Mucosa of descending colon (tissue), 3 donors: ENCODE measurements around the gene ARHGAP4. TPM values are rescaled to one million over a fixed set of nuclear protein-coding genes. Genes with fewer than 3 reads are reported as not detected.

Experiments
- ATAC-seq: fragments of 200-7000 bp; cut with Tn5 transposase; one replicate; pipeline ENCODE4 v1.9.1; 2020; ENCODE audit warnings: mild to moderate bottlenecking, moderate library complexity
- DNase-seq, 3 donors: peaks; one replicate each; pipeline ENCODE4 v3.0.0-alpha.2; 2020
- H3K36me3 ChIP-seq: fragments of 200-600 bp; one replicate; pipeline ENCODE4 v1.8.0; 2021; ENCODE audit warnings: low read depth, mild to moderate bottlenecking
- H3K4me1 ChIP-seq: fragments of 200-600 bp; one replicate; pipeline ENCODE4 v1.8.0; 2021; ENCODE audit warnings: low read depth, mild to moderate bottlenecking
- H3K4me3 ChIP-seq: fragments of 200-600 bp; one replicate; pipeline ENCODE4 v1.8.0; 2021; ENCODE audit warnings: mild to moderate bottlenecking
- H3K9me3 ChIP-seq: fragments of 200-600 bp; one replicate; pipeline ENCODE4 v1.8.0; 2021; ENCODE audit warnings: mild to moderate bottlenecking
- intact Hi-C, 2 donors: fragments of 100-400 bp; cut with DNase I in 1 of 2; cut with micrococcal nuclease in 1 of 2; formaldehyde crosslinking; loops; one replicate each; pipeline versions ENCODE4 v1.11.0 to v1.11.1; 2022; cut with DNase I, micrococcal nuclease
- total RNA-seq, 3 donors: library from RNA; stranded (reverse); fragmentation: NEBNext Ultra II Directional in 2 of 3; extraction: Animal tissue kit (Norgen Biotek cat#: 25700) in 2 of 3; gene quantifications; one replicate each; pipeline versions ENCODE4 v1.2.1 to v1.2.4, GENCODE V29; 2021 to 2023
- TF ChIP-seq, protein P1 (sequence below): fragments of 200-600 bp; IDR thresholded peaks from one replicate; pipeline ENCODE4 v1.8.0; 2022; ENCODE audit warnings: antibody characterized with exemption, mild to moderate bottlenecking
- donor health status: DM: no; HTN: no; CAD: no; lungs with moderate emphysema.
- donor health status: DM: no; HTN: no; CAD: no.
- donor health status: DM: no; HTN: yes; CAD: no.

ARHGAP4 gene
- total RNA-seq, 3 donors from 2014 or later, result 35.0 to 47.8 (median 36.7) TPM

GRCh38 chrX:153951683-153952372 is 25.8 kb upstream of the ARHGAP4 start:
- ATAC-seq (no peak), DNase-seq (no peak)
- Histone ChIP-seq H3K9me3 (no peaks in the 10 kb centered on the region), H3K4me1 (no peaks in the 10 kb centered on the region), H3K36me3 (no peaks in the 10 kb centered on the region), H3K4me3 (no peak overlapping the region)
- TF ChIP-seq, protein P1, sequence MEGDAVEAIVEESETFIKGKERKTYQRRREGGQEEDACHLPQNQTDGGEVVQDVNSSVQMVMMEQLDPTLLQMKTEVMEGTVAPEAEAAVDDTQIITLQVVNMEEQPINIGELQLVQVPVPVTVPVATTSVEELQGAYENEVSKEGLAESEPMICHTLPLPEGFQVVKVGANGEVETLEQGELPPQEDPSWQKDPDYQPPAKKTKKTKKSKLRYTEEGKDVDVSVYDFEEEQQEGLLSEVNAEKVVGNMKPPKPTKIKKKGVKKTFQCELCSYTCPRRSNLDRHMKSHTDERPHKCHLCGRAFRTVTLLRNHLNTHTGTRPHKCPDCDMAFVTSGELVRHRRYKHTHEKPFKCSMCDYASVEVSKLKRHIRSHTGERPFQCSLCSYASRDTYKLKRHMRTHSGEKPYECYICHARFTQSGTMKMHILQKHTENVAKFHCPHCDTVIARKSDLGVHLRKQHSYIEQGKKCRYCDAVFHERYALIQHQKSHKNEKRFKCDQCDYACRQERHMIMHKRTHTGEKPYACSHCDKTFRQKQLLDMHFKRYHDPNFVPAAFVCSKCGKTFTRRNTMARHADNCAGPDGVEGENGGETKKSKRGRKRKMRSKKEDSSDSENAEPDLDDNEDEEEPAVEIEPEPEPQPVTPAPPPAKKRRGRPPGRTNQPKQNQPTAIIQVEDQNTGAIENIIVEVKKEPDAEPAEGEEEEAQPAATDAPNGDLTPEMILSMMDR, result no peak
- intact Hi-C loops, result loop anchor here in 1 of 2 donors (10.0 kb wide), 1 partner anchor 187 kb away; the partner anchor contains the start of gene PLXNB3

- DNase-seq, result no peak
- H3K9me3 ChIP-seq, result no peaks in the 10 kb centered on the region
- no peaks in the 10 kb centered on the region for H3K36me3 ChIP-seq
- no peaks in the 10 kb centered on the region for H3K4me1 ChIP-seq
- ATAC-seq, result no peak
- TF ChIP-seq, protein P1, result no peak
- H3K4me3 ChIP-seq, result no peak overlapping the region
- intact Hi-C loops, result loop anchor here in 1 of 2 donors (10.0 kb wide), 1 partner anchor 185 kb away; the partner anchor contains the start of gene PLXNB3
Observed at GRCh38 chrX:153950127-153950526, 24.1 kb upstream of the ARHGAP4 start.

GRCh38 chrX:153948847-153949805 is 23.1 kb upstream of the ARHGAP4 start:
- Histone ChIP-seq H3K4me1 (no peaks in the 10 kb centered on the region), H3K4me3 (no peak overlapping the region), H3K9me3 (no peaks in the 10 kb centered on the region), H3K36me3 (no peaks in the 10 kb centered on the region)
- TF ChIP-seq, protein P1, result no peak
- no peak for ATAC-seq
- intact Hi-C loops, result no loop called here
- no peak for DNase-seq

DNA sequence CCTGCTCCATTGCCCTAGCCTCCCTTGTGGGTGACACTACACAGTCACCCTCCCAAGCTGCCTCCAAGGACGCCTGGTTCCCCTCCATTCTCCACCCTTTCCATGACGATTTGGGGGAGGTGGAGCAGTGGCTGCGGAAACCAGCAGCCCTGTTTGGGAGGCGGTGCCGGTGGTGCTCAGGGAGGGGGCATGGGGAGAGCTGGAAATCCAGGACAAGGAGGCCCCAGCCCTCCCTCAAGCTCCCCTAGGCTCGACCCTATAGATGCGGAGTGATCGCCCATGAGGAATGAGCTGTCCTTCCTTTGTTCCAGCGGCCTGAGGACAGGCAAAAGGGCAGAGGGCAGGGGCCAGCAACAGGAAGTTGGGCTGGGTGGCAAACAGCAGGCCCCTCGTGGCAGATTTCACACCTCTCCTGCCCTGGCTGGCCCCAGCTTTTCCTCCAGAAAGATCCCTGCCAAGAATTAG is 22.0 kb upstream of the ARHGAP4 start:
- H3K36me3 ChIP-seq, result no peaks in the 10 kb centered on the region
- TF ChIP-seq, protein P1, result no peak
- DNase-seq (no peak), ATAC-seq (no peak)
- intact Hi-C loops, result no loop called here
- H3K9me3 ChIP-seq, result no peaks in the 10 kb centered on the region
- no peaks in the 10 kb centered on the region for H3K4me1 ChIP-seq
- no peak overlapping the region for H3K4me3 ChIP-seq

- H3K36me3 ChIP-seq, result no peaks in the 10 kb centered on the region
- intact Hi-C loops, result no loop called here
- DNase-seq (peak; percentile 75 to 83 (median 83)), ATAC-seq (peak; percentile 92)
- H3K4me3 ChIP-seq, result no peak overlapping the region
- no peaks in the 10 kb centered on the region for H3K4me1 ChIP-seq
- TF ChIP-seq, protein P1, result peak; percentile 64
- no peaks in the 10 kb centered on the region for H3K9me3 ChIP-seq
Observed at GRCh38 chrX:153947009-153947769, 21.1 kb upstream of the ARHGAP4 start.
